GM19467 (cell line): ENCODE data around the gene RGS9BP.
"Not testable (repeated sequence)": the region's sequence is repeated elsewhere in the genome, so short reads cannot be mapped to it uniquely, and the experiment has no call there.

ENCODE experiments used
- ATAC-seq: cut with Tn5 transposase; IDR thresholded peaks from one replicate; pipeline ENCODE4 v1.9.1; 2021; ENCODE audit warnings: mild to moderate bottlenecking, moderate library complexity; ENCODE audit not compliant: unreplicated experiment

RGS9BP gene, protein sequence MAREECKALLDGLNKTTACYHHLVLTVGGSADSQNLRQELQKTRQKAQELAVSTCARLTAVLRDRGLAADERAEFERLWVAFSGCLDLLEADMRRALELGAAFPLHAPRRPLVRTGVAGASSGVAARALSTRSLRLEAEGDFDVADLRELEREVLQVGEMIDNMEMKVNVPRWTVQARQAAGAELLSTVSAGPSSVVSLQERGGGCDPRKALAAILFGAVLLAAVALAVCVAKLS

DNA sequence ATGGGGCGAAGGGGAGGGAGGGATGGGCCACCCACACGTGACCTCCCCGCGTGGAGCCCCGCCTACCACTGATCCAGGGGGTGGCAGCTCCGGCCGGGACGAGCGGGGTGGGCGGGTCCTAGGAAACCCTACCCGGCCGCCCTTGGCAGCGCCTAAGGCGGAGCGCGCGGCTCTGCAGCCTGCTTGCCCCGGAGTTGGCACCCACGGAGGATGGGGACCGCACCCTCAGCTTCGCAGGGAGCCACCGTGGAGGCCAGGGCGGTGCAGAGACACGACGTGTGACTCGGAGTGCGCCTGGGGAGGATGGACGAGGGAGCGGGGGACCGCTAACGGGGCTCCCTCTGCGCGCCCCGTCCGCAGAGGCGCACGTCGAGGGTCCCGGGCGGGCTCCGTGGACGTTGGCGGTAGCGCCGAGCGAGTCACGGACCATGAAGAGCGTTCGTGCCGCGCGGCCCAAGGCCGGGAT, at the start of gene RGS9BP:
Gene RGS9BP (plus strand): TSS at position 129 of the 466 bp plus-strand sequence. CDS start 416 bp downstream, outside the sequence.
- ATAC-seq: no peak

DNA sequence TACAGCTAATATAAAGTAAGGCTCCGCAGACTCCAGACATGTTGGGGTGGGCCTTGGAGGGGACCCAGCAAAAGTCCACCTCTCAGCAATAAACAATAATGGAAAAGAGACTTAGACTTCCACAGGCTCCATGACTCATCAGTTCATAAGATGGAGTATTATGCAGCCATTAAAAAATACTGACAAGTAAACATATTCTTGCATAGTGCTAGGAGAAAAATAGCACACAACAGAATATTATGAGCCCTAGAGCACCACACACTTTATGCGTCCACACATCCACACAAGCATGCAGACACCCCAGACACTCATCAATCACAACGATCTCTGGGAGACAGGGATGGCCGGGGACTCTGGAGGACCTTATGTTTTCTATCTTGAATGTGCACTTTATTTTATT, 48.7 kb upstream of the RGS9BP start:
- ATAC-seq: no peak

DNA sequence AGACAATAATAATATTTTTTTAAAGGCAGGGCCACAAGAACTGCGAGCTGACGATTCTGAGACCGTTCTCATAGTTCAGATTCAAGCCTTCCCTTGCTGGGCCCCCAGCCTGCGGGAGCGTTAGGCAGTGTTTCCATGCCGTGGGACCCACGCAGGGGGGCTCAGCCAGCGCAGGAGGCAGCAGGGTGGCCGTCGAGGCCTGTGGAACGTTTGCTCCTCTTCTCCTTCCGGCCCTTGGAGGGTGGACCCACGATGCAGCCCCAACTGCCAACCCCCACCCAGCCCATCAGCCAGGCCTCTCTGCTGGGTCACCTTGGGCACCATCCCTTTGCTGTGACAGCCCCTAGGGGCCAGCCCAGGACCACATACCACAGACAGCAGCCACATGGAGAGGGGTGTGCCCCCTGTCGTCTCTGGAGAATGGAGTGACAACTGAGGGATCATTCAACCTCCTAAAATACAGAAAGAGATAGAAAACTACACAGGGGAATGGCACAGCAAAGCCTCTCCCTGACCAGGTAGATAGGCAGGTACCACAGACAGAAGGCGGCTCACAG, 47.9 kb upstream of the RGS9BP start:
- no peak for ATAC-seq

DNA sequence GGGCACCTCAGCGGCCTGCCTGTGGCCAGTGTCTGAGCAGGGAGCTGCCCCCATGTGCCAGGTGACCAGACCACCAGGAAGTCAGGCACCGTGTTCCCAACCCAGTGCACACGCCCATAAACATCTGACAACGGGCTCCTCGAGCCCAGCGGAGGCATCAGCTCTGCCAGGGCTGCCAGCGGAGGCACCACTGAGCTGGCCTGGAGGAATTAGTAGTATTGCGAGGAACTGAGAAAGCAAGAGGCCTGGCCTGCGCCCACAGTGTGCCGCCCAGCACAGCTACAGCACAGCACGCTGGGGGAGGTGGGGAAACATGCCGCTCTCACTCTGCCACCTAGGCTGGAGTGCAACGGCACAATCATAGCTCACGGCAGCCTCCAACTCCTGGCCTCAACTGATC, 45.3 kb upstream of the RGS9BP start:
- no peak for ATAC-seq

DNA sequence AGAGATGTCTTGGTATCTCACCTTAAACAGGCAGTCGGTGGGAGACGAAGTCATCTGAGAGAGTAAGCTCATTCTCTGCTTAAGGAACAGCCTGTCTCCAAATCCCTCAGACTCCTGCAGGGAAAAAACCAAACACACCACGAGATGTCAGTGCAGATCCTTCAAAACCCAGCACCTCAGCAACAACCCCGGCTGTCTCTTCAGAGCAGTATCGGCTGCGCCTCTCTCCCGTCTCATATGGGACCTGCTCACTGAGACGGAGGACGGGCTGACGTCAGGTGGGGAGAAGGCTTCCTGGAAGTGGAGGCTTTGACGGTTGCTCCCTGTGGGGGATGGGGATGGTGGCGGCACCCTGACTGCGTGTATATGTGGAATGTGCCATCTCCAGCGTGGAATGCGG, 44.3 kb upstream of the RGS9BP start:
- ATAC-seq: no peak

DNA sequence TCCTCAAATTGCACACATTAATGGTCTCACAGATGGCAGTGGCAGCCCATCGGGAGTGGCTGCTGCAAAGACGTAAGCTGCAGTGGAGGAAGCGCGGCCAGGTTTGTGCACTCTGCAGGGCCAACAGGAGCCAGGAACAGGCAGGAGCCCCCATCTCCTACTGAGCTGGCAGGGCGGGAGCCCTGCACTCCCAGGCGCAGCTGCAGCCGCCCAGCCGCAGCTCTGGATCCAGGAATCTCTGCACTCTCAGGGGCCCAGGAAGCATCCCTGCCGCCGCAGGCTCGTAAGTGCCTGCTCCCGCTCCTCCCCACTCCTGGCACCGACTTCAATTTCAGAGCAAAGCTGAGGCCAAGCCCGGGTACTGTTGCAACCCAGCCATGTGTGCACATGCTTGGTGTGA, 38.2 kb upstream of the RGS9BP start:
- ATAC-seq: no peak

DNA sequence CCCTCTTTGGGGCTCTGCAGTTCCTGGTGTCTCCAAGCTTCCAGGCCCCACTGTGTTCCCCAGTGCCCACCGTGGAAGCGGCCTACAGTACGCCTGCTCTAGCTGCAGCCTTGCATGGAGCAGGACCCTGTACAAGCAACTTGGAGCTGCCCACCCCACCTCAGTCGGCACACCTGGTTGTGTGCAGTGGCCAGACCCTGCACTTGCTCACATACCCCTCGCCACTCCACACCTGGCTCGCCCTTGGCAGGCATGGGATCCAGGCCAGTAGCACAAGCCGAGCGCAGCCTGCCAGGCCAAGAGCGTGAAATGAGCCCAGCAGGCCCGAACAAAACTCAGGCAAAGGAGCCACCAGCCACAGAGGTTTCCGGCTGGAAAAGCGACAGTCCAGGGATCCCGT, 37.0 kb upstream of the RGS9BP start:
- no peak for ATAC-seq

DNA sequence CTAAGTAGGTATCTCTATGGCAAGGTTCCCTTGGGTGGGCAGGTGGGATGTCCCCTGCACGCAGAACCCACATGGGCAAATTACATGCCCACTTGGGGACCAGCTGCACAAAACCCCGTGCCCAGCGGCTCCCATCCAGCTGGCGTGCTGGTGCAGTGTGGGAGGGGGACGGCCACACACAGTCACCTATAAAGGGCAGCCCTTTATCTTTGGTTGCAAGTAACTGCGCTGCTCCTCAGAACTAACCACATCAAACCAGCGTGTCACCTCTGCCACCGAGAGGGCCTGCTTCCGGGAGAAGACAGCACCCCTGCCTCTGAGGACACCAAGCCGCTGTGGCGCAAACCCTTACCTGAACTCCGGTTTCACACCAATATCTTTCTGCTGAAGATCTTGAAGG, 32.9 kb upstream of the RGS9BP start:
- no peak for ATAC-seq

DNA sequence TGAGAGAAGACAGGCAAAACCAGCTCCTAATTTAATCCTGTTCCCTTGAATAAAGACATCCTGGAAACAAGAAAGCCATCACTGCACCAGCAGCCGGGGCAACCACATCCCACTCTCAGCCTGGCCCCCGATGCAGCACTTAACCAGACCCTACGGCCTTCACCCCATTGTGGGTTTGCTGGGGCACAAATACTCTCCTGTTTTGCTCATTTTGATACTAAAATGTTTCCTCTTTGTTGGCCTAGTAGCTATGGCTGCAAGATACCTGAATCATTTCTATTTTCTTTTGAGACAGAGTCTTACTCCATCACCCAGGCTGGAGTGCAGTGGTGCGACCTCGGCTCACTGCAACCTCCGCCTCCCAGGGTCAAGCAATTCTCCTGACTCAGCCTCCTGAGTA, 29.1 kb upstream of the RGS9BP start:
- ATAC-seq: no peak

DNA sequence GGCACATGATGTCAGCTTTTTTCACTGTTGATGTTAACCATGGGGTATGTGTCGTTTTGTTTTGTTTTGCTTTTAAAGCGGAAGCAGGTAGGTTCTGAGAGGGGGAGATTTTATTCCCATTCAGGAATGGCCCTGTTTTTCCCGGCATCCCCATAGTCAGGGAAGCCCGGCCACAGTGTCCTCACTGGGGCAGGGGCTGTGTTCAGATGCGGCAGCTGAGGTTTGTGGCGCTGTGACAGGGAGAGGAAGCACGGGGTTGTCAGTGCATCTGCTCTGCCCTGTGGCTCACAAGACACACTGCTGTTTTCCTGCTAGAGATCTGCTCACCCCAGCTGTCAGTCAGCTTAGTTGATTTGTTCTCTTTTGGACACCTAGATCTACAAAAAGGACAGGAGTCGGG, 28.3 kb upstream of the RGS9BP start:
- no peak for ATAC-seq

DNA sequence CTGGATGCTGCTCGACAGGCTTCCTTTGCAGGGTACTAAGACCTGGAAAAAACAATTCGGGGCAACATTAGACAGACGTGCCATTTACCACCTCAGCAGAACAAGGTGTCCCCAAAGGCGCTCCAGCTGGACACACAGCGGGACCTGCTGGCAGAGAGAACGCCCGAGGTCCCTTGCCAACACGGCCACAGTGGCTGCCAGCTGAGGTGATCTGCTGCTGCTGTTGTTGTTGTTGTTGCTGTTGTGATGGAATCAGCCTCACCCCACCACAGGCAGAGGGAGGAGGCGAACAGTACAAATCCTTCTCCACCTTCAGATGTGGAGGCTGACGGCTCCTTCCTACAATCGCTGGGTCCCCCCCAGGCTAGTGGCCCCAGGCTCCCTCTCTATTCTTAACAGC, 25.9 kb upstream of the RGS9BP start:
- no peak for ATAC-seq

DNA sequence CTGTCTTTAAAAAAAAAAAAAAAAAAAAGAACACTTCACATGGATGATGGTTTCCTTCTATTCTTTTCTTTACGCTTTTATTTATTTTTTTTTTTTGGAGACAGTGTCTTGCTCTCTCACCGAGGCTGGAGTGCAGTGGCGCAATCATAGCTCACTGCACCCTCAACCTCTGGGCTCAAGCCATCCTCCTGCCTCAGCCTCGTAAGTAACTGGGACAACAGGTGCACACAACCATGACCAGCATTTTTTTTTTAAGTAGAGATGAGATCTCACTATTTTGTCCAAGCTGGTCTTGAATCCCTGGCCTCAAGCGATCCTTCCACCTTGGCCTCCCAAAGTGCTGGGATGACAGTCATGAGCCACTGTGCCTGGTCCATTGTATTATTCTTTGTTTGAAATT, 25.0 kb upstream of the RGS9BP start:
- no peak for ATAC-seq

DNA sequence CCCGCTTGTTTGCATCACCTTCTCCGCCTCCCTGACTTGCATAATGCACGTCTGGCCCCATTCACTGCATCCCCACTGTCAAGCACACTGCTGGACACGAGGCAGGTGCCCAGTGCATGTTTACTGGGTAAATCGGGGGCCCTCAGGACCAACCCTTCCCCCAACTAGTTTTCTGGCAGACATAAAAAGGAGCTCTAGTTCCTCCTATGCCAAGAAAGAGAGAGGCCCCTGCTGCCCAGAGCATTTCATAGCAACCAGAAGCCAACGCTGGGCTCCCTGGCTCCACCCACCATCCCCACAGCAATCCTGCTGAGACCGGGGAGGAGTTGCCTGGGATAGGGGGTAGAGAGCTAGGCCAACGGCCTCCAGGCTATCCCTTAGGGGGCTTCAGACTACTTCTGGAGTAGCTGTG, 23.9 kb upstream of the RGS9BP start:
- ATAC-seq: no peak

DNA sequence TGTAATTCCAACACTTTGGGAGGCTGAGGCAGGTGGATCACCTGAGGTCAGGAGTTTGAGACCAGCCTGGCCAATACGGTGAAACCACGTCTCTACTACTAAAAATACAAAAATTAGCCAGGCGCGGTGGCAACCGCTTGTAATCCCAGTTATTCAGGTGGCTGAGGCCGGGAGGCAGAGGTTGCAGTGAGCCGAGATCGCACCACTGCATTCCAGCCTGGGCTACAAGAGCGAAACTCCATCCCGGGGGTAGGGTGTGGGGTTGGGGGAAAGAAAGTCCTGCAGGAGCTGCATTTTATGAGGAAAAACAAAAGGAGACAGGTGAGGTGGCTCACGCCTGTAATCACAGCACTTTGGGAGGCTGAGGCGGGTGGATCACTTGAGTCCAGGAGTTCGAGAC, 23.3 kb upstream of the RGS9BP start:
- ATAC-seq: not testable (repeated sequence)

DNA sequence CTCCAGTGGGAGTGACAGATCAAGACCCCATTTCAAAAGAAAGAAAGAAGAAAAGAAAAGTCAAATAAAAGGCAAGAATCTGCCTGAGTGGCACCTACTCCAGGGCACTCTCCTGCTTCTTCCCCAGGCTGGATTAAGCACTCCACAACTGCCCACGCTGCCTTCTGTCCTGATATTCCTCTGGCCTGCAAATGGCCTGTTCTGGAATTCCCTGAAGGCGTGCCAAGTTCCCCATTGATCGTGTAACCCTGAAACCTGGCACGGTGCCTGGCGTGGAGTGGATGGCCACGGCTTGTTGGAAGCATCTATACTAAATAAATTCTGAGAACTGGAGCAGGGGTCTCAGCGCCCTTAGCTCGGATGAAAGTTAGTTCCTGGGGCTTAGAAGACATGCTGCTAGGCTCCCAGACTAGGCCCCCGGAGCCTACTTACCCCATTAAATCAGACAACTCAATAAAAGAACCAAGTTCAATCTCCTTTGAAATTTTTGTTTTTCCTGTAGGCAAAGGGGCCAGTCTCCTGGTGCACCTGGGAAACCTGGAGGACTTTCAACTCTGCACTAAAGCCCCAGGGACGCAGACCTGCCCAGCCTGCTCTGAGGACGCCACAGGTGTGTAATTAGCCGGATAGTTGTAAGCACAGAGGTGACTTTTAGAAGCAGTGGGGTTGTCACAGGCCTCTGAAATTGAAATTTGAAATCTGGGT, 22.6 kb upstream of the RGS9BP start:
- ATAC-seq: no peak

DNA sequence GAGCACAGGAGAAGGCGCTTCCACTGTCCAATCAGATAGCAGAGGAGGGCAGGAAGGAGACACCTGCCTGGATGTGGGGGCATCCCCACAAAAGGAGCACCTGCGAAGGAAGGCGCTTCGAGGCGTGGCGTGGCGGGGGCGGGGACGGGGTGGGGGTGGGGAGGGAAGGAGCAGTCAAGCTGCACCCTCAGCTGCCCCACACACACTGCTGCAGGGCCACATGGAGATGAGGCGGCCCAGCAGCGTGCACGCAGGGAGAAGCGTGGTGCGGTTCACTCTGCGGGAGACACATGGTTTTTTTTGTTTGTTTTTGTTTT, 22.1 kb upstream of the RGS9BP start:
- no peak for ATAC-seq

DNA sequence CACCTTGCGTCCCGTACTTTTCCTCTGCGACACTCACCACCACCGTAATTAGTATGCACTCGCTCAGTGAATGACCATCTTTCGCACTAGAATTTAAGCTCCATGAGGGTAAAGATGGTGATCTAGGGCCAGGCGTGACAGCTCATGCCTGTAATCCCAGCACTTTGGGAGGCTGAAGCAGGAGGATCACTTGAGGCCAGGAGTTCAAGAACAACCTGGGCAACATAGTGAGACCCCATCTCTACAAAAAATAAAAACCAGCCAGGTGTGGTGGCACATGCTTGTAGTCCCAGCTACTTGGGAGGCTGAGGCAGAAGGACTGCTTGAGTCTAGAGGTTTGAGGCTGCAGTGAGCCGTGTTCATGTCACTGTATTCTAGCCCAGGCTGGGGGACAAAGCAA, 19.3 kb upstream of the RGS9BP start:
- ATAC-seq: not testable (repeated sequence)

DNA sequence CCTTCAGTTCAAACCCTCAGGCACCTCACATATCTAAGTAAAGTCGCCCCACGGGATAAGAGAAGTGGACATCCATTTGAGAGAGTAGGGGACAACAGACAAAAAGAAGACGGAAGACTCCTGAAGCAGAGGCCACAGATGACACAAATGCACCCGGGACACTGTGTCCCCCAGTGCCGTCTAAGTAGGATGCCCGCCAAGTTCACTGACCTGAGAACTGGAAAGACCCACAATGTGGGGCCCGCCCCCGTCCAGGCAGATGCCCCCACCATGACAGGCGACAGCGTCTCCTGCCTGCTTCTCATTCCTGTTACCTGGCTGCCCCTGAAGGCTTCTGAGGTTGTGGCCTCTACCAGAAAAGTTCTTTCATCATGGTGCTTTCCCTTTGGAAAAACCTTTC, 17.6 kb upstream of the RGS9BP start:
- ATAC-seq: no peak

DNA sequence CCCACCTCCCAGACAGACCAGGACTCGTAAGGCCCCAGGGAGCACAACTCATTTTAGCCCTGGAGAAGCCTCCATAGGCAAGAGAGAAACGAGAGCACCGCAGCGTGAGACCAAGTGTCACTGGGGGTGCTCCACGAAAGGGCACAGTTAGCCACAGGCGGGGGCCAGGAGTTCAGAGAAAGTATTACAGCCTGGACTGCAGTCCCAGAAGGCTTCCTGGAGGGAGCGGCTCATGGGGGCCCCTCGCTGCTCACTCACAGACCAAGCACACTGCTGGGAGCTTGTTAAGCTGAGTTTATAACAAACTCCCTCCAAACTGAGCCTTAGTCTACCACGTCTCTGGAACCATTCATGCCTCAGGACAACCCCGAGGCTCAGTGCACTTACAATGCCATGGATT, 17.1 kb upstream of the RGS9BP start:
- no peak for ATAC-seq

DNA sequence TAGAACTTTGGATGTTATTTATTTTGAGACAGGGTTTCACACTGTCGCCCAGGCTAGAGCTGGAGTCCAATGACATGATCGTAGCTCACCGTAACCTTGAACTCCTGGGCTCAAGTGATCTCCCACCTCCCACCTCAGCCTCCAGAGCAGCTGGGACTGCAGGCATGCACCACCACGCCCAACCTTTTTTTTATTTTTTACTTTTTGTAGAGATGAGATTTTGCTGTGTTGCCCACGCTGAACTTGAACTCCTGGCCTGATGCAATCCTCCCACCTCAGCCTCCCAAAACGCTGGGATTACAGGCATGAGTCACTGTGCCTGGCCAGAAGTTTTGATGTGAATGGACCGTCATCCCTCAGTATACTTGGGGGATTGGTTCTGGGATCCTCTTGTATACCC, 14.3 kb upstream of the RGS9BP start:
- no peak for ATAC-seq

DNA sequence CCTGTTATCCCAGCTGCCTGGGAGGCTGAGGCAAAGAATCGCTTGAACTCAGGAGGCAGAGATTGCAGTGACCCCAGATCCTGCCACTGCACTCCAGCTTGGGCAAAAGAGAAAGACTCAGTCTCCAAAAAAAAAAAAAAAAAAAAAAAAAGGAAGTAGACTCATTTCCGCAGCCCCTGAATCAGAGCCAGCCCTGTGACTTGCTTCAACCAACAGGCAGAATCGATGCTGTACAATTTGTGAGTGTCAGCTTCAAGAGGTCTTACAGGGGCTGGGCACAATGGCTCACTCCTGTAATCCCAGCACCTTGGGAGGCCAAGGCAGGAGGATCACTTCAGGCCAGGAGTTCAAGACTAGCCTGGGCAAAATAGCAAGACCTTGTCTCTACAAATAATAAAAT, 13.5 kb upstream of the RGS9BP start:
- no peak for ATAC-seq

DNA sequence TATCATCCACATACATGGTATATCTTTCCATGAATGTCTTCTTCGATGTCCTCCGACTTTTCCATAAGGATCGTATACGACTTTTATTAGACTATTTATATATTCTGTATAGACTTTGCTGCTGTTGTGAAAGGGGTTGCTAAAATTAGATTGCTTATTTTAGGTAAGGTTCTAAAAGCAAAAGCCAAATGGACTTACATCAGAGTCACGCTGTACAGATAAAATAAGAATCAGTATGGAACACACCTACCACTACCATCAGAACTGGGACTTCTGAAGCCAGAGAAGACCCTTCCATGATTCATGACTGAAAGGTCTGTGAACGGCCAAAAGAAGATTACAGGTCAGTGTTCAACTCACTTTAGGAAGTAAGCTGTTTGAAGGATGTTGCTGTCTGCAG, 9.6 kb upstream of the RGS9BP start:
- no peak for ATAC-seq

DNA sequence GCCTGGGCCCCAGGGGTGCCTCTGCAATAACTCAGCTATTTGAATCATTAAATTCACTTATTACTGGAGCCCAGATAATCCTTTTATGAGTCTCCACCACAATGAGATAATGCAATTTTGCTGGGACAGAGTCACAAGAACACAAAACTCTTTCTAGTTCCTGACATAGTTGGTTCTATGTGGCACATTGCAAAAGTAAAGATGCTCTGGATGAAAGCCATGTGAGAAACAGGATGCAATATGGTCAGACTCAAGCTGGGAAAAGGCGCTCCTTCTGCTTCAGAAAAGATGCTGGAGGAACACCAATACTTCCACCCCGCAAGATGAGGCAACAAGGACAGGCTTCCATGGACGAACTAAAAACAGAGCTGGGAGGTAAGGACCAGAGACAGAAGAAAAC, 6.3 kb upstream of the RGS9BP start:
- ATAC-seq: no peak
